ENCODE results near the gene MOV10. TPM values are rescaled to one million over a fixed set of nuclear protein-coding genes. Genes with fewer than 3 reads are reported as not detected.

Gene MOV10
- total and polyA plus RNA-seq, 2 donors = 27.5 to 36.1 TPM

DNA sequence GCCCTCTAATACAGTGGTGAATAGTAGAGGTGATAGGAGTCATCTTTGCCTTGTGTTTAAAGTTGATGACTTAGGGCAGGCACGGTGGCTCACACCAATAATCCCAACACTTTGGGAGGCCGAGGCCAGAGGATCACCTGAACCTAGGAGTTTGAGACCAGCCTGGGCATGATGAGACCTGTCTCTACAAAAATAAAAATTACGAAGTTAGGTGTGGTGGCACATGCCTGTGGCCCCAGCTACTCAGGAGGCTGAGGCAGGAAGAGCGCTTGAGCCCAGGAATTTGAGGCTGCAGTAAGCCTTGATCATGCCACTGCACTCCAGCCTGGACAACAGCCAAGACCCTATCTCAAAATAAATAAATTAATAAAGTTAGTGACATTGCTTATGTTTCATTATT is 28.2 kb upstream of the MOV10 start:
- peaks cover 6% of the 10 kb centered on the region for H3K36me3 ChIP-seq (ENCODE audit: insufficient read depth)
- H3K4me1 ChIP-seq (ENCODE audit: insufficient read depth) = no peaks in the 10 kb centered on the region
- no peak overlapping the region for H3K27ac ChIP-seq (ENCODE audit: low read depth)
- H3K4me3 ChIP-seq (ENCODE audit: low read depth, low read length) = no peak overlapping the region
- DNase-seq (ENCODE audit: extremely low spot score) = no peak
- 95% methylated on average over 4 of the region's 4 CpGs for WGBS

- WGBS = 98% methylated on average over 1 of the region's 1 CpG
- no peak for DNase-seq (ENCODE audit: extremely low spot score)
- no peak overlapping the region for H3K27ac ChIP-seq (ENCODE audit: low read depth)
- no peak overlapping the region for H3K4me3 ChIP-seq (ENCODE audit: low read depth, low read length)
- H3K4me1 ChIP-seq (ENCODE audit: insufficient read depth) = no peaks in the 10 kb centered on the region
- peaks cover 7% of the 10 kb centered on the region for H3K36me3 ChIP-seq (ENCODE audit: insufficient read depth)
These were observed 23.3 kb upstream of the MOV10 start for GRCh38 chr1:112651205-112651604.

GRCh38 chr1:112665857-112666256 is 8.6 kb upstream of the MOV10 start:
- Histone ChIP-seq H3K36me3 (ENCODE audit: insufficient read depth) (peaks cover 2% of the 10 kb centered on the region), H3K4me3 (ENCODE audit: low read depth, low read length) (no peak overlapping the region), H3K4me1 (ENCODE audit: insufficient read depth) (no peaks in the 10 kb centered on the region), H3K27ac (ENCODE audit: low read depth) (no peak overlapping the region)
- 74% methylated on average over 3 of the region's 3 CpGs for WGBS
- no peak for DNase-seq (ENCODE audit: extremely low spot score)

- Histone ChIP-seq H3K4me3 (ENCODE audit: low read depth, low read length) (no peak overlapping the region), H3K27ac (ENCODE audit: low read depth) (no peak overlapping the region), H3K4me1 (ENCODE audit: insufficient read depth) (no peaks in the 10 kb centered on the region), H3K36me3 (ENCODE audit: insufficient read depth) (peaks cover 2% of the 10 kb centered on the region)
- DNase-seq (ENCODE audit: extremely low spot score) = no peak
- 88% methylated on average over 2 of the region's 2 CpGs for WGBS
These were observed 7.5 kb upstream of the MOV10 start for GRCh38 chr1:112666946-112667345.

DNA sequence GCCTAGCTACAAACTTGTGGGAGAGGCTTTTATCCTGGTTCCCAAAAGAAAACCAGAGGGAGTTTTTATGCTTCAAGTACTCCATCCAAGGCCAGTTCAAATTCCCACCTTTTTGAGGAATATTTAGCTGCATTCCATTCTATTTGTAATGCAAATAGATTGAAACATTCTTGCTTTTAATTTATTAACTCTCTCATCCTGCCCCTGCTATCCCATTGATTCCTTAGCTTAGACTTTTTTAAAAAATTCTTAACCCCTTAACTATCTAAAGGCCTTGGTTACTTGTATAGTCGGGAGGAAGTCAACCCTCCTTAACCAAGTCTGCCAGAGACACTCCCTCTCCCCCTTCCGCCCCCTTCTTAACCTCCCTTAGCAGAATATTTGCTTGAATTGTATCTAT is 2.5 kb upstream of the MOV10 start:
- no peak overlapping the region for H3K27ac ChIP-seq (ENCODE audit: low read depth)
- WGBS = 72% methylated on average over 2 of the region's 2 CpGs
- H3K36me3 ChIP-seq (ENCODE audit: insufficient read depth) = no peaks in the 10 kb centered on the region
- no peak for DNase-seq (ENCODE audit: extremely low spot score)
- no peaks in the 10 kb centered on the region for H3K4me1 ChIP-seq (ENCODE audit: insufficient read depth)
- no peak overlapping the region for H3K4me3 ChIP-seq (ENCODE audit: low read depth, low read length)

- no peaks in the 10 kb centered on the region for H3K36me3 ChIP-seq (ENCODE audit: insufficient read depth)
- H3K4me1 ChIP-seq (ENCODE audit: insufficient read depth) = no peaks in the 10 kb centered on the region
- WGBS = 81% methylated on average over 1 of the region's 1 CpG
- H3K27ac ChIP-seq (ENCODE audit: low read depth) = peak overlapping the region; percentile 10
- no peak for DNase-seq (ENCODE audit: extremely low spot score)
- H3K4me3 ChIP-seq (ENCODE audit: low read depth, low read length) = no peak overlapping the region
These were observed 1.6 kb upstream of the MOV10 start for GRCh38 chr1:112672842-112673241.

DNA sequence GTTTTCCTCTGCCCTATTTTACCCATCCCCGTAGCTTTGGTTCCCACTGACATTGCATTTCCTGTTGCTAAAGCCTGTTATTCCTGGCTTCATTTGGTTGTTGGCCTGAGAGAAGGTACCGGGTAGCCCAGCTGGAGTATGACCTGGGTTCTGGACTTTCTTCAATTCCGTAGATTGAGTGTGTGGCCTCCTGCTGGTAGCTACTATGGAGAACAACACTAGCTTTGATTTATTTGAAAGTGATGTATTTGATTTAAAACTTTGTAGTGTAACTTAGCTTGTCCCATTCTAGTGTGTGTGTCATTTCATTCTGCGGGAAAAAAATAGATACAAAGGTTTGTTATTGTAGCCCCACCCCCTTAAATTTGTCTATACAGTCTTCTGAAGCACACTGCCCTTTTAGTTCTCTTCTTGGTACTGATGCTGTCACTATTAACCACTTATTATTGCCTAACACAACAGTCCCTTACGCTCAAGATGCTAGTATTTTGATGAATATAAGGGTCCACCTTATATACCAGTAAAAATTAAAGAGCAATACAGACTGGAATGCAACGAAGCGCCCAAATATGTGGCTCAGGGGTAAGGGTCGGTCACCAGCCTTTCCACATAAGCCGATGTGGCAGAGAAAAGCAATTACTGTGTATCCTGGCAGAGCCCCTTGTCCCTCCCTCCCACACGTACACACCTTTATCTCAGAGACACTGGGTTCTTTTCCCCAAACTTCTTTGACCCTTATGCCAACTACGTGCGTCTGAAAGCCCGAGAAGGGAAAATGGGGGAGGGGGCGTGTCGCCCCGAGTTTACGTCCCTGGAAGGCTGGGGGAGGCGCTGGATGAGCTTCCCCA is 643 bp upstream of the MOV10 start:
- peak overlapping the region; percentile 94 for H3K27ac ChIP-seq (ENCODE audit: low read depth)
- WGBS = 5% methylated on average over 18 of the region's 18 CpGs
- H3K36me3 ChIP-seq (ENCODE audit: insufficient read depth) = no peaks in the 10 kb centered on the region
- no peaks in the 10 kb centered on the region for H3K4me1 ChIP-seq (ENCODE audit: insufficient read depth)
- DNase-seq (ENCODE audit: extremely low spot score) = peak; percentile 41
- H3K4me3 ChIP-seq (ENCODE audit: low read depth, low read length) = peak overlapping the region; percentile 97

- no peaks in the 10 kb centered on the region for H3K4me1 ChIP-seq (ENCODE audit: insufficient read depth)
- no peak for DNase-seq (ENCODE audit: extremely low spot score)
- H3K4me3 ChIP-seq (ENCODE audit: low read depth, low read length) = peak overlapping the region; percentile 97
- under 1% methylated on average over 68 of the region's 68 CpGs for WGBS
- peaks cover 1% of the 10 kb centered on the region for H3K36me3 ChIP-seq (ENCODE audit: insufficient read depth)
- H3K27ac ChIP-seq (ENCODE audit: low read depth) = peak overlapping the region; percentile 94
These were observed 698 bp downstream of the MOV10 start for GRCh38 chr1:112674986-112675727.

DNA sequence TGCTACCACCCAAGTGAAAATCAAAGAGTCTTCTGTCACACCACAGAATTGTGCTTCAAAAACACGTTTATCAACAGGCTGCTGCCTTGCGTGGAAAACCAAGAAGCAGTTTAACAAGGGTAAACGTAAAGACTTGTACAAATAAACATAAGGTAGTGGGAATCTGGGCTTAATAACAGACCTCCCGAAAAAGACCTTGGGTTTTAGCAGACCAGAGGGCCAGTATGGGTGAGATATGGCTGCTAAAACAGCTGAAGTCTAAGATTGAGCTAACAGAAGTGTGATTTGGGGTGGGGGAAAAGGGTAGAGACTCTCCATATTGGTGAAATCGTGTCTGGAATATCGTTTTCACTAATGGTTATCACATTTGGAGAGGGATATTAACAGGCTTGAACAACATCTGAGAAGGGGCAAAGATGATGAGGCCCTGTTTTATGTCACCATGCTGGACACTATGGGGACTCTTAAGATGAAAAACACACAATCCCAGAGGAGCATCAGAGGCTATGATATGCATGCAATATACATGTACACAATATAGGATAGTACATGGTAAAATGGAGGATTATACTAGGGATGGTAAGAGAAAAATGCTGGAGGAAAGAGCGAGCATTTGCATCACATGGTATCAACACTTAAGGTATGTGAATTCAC is 1.4 kb downstream of the MOV10 start:
- H3K4me3 ChIP-seq (ENCODE audit: low read depth, low read length) = peak overlapping the region; percentile 97
- no peaks in the 10 kb centered on the region for H3K4me1 ChIP-seq (ENCODE audit: insufficient read depth)
- 43% methylated on average over 7 of the region's 7 CpGs for WGBS
- H3K27ac ChIP-seq (ENCODE audit: low read depth) = no peak overlapping the region
- peaks cover 1% of the 10 kb centered on the region for H3K36me3 ChIP-seq (ENCODE audit: insufficient read depth)
- no peak for DNase-seq (ENCODE audit: extremely low spot score)

DNA sequence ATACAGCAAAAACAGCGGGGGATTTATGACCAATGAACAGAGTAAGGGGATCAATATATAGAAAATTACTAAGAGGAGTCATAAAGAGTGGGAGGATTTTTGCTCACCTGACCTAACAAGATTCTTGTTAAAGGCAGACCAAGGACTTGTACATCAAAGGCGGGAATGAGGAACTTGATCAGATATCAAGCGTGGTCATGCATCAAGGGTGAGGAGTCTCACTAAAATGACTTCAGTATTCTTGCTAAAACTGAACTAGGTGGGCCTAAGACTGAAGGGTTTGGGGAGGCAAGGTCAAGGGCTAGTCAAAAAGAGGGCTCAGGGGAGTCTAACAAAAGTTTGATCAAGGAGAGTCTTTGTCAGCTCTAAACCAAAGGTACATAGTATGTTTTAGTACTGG is 2.1 kb downstream of the MOV10 start:
- DNase-seq (ENCODE audit: extremely low spot score) = no peak
- H3K36me3 ChIP-seq (ENCODE audit: insufficient read depth) = peaks cover 1% of the 10 kb centered on the region
- H3K4me1 ChIP-seq (ENCODE audit: insufficient read depth) = no peaks in the 10 kb centered on the region
- no peak overlapping the region for H3K4me3 ChIP-seq (ENCODE audit: low read depth, low read length)
- 91% methylated on average over 3 of the region's 3 CpGs for WGBS
- no peak overlapping the region for H3K27ac ChIP-seq (ENCODE audit: low read depth)

DNA sequence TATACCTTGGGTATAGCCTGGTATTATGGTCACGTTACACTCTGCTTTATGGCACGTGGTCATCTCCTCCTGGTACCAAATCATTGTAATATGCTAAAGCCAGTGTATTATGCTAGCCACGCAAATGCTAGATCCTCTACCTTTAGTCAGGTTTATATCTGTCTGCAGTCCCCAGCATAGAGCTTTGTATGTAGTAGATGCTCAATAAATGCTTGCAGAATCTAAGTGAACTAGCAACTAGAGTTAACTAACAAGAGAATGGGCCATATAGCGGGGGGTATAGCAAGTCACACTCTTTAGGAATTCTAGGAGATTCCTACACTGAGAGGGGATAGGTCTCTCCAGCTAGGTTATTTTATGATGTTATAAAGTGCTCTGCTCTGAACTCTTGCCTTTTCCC is 3.0 kb downstream of the MOV10 start:
- H3K4me3 ChIP-seq (ENCODE audit: low read depth, low read length) = no peak overlapping the region
- H3K4me1 ChIP-seq (ENCODE audit: insufficient read depth) = no peaks in the 10 kb centered on the region
- 98% methylated on average over 4 of the region's 4 CpGs for WGBS
- H3K36me3 ChIP-seq (ENCODE audit: insufficient read depth) = peaks cover 1% of the 10 kb centered on the region
- DNase-seq (ENCODE audit: extremely low spot score) = no peak
- no peak overlapping the region for H3K27ac ChIP-seq (ENCODE audit: low read depth)

- Histone ChIP-seq H3K36me3 (ENCODE audit: insufficient read depth) (peaks cover 1% of the 10 kb centered on the region), H3K4me1 (ENCODE audit: insufficient read depth) (no peaks in the 10 kb centered on the region), H3K4me3 (ENCODE audit: low read depth, low read length) (no peak overlapping the region), H3K27ac (ENCODE audit: low read depth) (no peak overlapping the region)
- no peak for DNase-seq (ENCODE audit: extremely low spot score)
- 86% methylated on average over 3 of the region's 3 CpGs for WGBS
These were observed 4.1 kb downstream of the MOV10 start for GRCh38 chr1:112678605-112679004.

DNA sequence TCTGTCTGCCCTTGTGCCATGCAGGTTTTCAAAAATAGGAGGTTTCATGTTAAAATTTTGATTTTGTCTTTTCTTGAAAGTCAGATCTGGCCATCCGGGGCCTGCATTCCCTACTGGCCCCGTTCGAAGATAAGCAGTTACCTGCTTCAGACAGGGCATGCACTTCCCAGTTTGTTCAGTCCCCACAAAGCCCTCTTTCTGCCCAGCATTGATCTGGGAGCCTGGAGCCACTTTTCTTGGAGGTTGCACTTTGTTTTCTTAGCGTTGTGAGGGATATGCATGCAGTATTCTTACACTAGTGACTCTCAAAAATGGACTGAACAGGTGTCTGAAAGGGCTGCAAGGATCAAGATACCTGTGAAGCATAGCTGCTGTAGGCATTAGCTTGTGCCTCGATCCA is 11.5 kb downstream of the MOV10 start:
- WGBS = 90% methylated on average over 5 of the region's 5 CpGs
- no peaks in the 10 kb centered on the region for H3K36me3 ChIP-seq (ENCODE audit: insufficient read depth)
- H3K4me1 ChIP-seq (ENCODE audit: insufficient read depth) = peaks cover 2% of the 10 kb centered on the region
- DNase-seq (ENCODE audit: extremely low spot score) = no peak
- H3K27ac ChIP-seq (ENCODE audit: low read depth) = no peak overlapping the region
- H3K4me3 ChIP-seq (ENCODE audit: low read depth, low read length) = no peak overlapping the region

DNA sequence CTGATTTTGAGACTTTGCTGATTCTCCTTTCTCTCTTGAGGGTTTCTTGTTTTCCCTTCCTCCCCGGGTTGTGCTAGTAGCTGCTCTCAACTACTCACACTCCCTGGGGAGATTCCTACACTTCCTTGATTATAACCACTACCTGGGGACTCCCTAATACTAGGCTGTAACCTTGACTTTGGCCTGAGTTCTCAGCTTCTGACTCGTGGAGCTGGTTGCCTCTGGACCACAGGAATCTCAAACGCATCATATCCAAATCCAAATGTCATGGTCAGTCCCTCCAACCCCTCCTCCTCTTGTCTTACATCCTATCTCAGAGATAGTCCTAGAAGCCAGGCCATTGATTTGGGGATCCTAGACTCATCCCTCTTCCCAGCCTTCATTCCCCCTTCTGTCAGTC is 12.0 kb downstream of the MOV10 start:
- Histone ChIP-seq H3K4me3 (ENCODE audit: low read depth, low read length) (no peak overlapping the region), H3K36me3 (ENCODE audit: insufficient read depth) (no peaks in the 10 kb centered on the region), H3K4me1 (ENCODE audit: insufficient read depth) (peaks cover 2% of the 10 kb centered on the region), H3K27ac (ENCODE audit: low read depth) (no peak overlapping the region)
- DNase-seq (ENCODE audit: extremely low spot score) = no peak
- WGBS = 72% methylated on average over 3 of the region's 3 CpGs
